Prostate gland (tissue), 2 donors: ENCODE measurements around the gene IFI30. TPM values are rescaled to one million over a fixed set of nuclear protein-coding genes. Genes with fewer than 3 reads are reported as not detected.

Experiments used
- DNase-seq: peaks from one replicate; pipeline ENCODE4 v3.0.0-alpha.2; 2019; ENCODE audit warnings: low spot score
- H3K27ac ChIP-seq, 2 donors: fragments of 200-600 bp; sonication (generic); 2 replicates each; pipeline ENCODE4 v1.5.1; 2017 to 2019
- H3K27me3 ChIP-seq: fragments of 200-600 bp; sonication (generic); replicated peaks from 2 replicates; pipeline ENCODE4 v1.5.1; 2019; ENCODE audit not compliant: insufficient read depth
- H3K36me3 ChIP-seq, 2 donors: fragments of 200-600 bp; sonication (generic); 1 replicate in 1 of 2; 2 replicates in 1 of 2; pipeline versions ENCODE4 v1.5.1 to v1.8.1; 2017 to 2019
- H3K4me1 ChIP-seq: fragments of 200-600 bp; sonication (generic); replicated peaks from 2 replicates; pipeline ENCODE4 v1.5.1; 2019
- H3K4me3 ChIP-seq, 2 donors: fragments of 200-600 bp; sonication (generic); 2 replicates each; pipeline ENCODE4 v1.5.1; 2017 to 2019
- H3K9me3 ChIP-seq: fragments of 200-600 bp; sonication (generic); 2 replicates; pipeline ENCODE4 v1.5.1; 2017
- POLR2A ChIP-seq: fragments of 450-650 bp; IDR thresholded peaks from one replicate; pipeline ENCODE4 v1.6.1; 2016; ENCODE audit warnings: antibody characterized with exemption, mild to moderate bottlenecking
- POLR2AphosphoS5 ChIP-seq: sonication (generic); formaldehyde crosslinking; IDR thresholded peaks from one replicate; pipeline ENCODE4 v1.6.1; 2017; ENCODE audit warnings: antibody characterized with exemption
- WGBS: methylation state at CpG from one replicate; pipeline ENCODE4 v1.1.5; 2018; 5-methylcytosine and 5-hydroxymethylcytosine counted together
- intact Hi-C: fragments of 100-400 bp; cut with DNase I; formaldehyde crosslinking; loops from one replicate; pipeline ENCODE4 v1.14.2; 2022
- total RNA-seq, 2 donors: library from RNA; depleted of rRNA; stranded (reverse); fragments of >200 nt; gene quantifications; one replicate each; pipeline ENCODE4 v1.1.0, GENCODE V29; 2016
- TF ChIP-seq, protein P1 (sequence below), 4 experiments: fragments of 200-600 bp in 2 of 4; fragments of 450-650 bp in 2 of 4; sonication (generic) in 2 of 4; IDR thresholded peaks; 1 replicate in 3 of 4; 2 replicates in 1 of 4; pipeline ENCODE4 v1.5.1; 2016 to 2019; ENCODE audit warnings: antibody characterized with exemption in 4 of 4, mild to moderate bottlenecking in 2 of 4, moderate library complexity in 2 of 4

The IFI30 gene
- total RNA-seq, 2 donors from 2014 or later = 20.9 to 22.5 TPM

GRCh38 chr19:18159810-18160209 is 13.8 kb upstream of the IFI30 start:
- WGBS = 96% methylated on average over 10 of the region's 10 CpGs
- TF ChIP-seq, protein P1, sequence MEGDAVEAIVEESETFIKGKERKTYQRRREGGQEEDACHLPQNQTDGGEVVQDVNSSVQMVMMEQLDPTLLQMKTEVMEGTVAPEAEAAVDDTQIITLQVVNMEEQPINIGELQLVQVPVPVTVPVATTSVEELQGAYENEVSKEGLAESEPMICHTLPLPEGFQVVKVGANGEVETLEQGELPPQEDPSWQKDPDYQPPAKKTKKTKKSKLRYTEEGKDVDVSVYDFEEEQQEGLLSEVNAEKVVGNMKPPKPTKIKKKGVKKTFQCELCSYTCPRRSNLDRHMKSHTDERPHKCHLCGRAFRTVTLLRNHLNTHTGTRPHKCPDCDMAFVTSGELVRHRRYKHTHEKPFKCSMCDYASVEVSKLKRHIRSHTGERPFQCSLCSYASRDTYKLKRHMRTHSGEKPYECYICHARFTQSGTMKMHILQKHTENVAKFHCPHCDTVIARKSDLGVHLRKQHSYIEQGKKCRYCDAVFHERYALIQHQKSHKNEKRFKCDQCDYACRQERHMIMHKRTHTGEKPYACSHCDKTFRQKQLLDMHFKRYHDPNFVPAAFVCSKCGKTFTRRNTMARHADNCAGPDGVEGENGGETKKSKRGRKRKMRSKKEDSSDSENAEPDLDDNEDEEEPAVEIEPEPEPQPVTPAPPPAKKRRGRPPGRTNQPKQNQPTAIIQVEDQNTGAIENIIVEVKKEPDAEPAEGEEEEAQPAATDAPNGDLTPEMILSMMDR (IDR thresholded peaks at IDR 0.05) = no peak
- no peak for TF ChIP-seq POLR2AphosphoS5
- no peak for TF ChIP-seq POLR2A
- Histone ChIP-seq H3K4me1 (peaks cover 17% of the 10 kb centered on the region), H3K4me3 (no peak overlapping the region), H3K9me3 (no peaks in the 10 kb centered on the region), H3K36me3 (peaks cover 0 to 10% of the 10 kb centered on the region in 2 donors), H3K27ac (no peak overlapping the region), H3K27me3 (no peaks in the 10 kb centered on the region)
- no peak for DNase-seq
- intact Hi-C loops = loop anchor here (10.0 kb wide), 1 partner anchor 155 kb away; the partner anchor contains the start of gene ARRDC2

DNA sequence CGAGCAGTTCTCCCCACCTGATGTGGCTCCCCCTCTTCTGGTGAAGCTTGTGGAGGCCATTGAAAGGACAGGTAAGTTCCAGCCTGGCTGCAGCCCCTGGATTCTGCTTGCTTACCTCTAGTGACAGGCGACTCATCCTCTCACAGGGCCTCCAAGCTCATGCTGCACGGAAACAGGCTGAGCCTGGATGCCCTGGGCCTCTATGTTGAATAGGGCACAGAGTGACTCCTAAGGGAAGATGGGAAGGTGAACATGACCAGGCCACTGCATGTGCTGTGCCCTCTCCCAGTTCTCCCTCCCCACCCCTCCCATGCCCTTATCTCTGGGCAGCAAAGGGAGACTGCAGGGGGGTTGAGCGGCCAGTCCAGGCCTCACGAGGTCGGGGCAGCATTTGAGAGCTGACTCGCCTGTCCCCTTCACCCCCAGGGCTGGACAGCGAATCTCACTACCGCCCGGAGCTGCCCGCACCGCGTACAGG is 13.1 kb upstream of the IFI30 start:
- H3K4me1 ChIP-seq = peaks cover 17% of the 10 kb centered on the region
- H3K36me3 ChIP-seq = peaks cover 0 to 10% of the 10 kb centered on the region in 2 donors
- DNase-seq = no peak
- 57% methylated on average over 13 of the region's 13 CpGs for WGBS
- H3K27ac ChIP-seq = peak overlapping the region; percentile 65 to 74
- H3K9me3 ChIP-seq = no peaks in the 10 kb centered on the region
- peak overlapping the region; percentile 22 to 34 for H3K4me3 ChIP-seq
- no peak for TF ChIP-seq POLR2AphosphoS5
- TF ChIP-seq, protein P1 (IDR thresholded peaks at IDR 0.05) = no peak
- TF ChIP-seq POLR2A = no peak
- H3K27me3 ChIP-seq = no peaks in the 10 kb centered on the region
- intact Hi-C loops = no loop called here

- DNase-seq = peak; percentile 51
- Histone ChIP-seq H3K36me3 (peaks cover 0 to 15% of the 10 kb centered on the region in 2 donors), H3K4me3 (peak overlapping the region; percentile 22 to 34), H3K27ac (peak overlapping the region; percentile 65 to 74), H3K9me3 (no peaks in the 10 kb centered on the region), H3K27me3 (no peaks in the 10 kb centered on the region), H3K4me1 (peaks cover 14% of the 10 kb centered on the region)
- WGBS = 3% methylated on average over 47 of the region's 66 CpGs
- no peak for TF ChIP-seq POLR2AphosphoS5
- no peak for TF ChIP-seq POLR2A
- TF ChIP-seq, protein P1 (IDR thresholded peaks at IDR 0.05) = peak; percentile 53 to 89 (median 74)
- intact Hi-C loops = no loop called here
Measured at GRCh38 chr19:18160971-18161635, 12.5 kb upstream of the IFI30 start.

- TF ChIP-seq POLR2A = no peak
- TF ChIP-seq, protein P1 (IDR thresholded peaks at IDR 0.05) = no peak
- TF ChIP-seq POLR2AphosphoS5 = no peak
- no peaks in the 10 kb centered on the region for H3K27me3 ChIP-seq
- no peak for DNase-seq
- H3K4me3 ChIP-seq = peak overlapping the region; percentile 22 to 34
- H3K27ac ChIP-seq = no peak overlapping the region
- H3K36me3 ChIP-seq = peaks cover 0 to 17% of the 10 kb centered on the region in 2 donors
- H3K9me3 ChIP-seq = no peaks in the 10 kb centered on the region
- peaks cover 9% of the 10 kb centered on the region for H3K4me1 ChIP-seq
- intact Hi-C loops = no loop called here
- WGBS = 51% methylated on average over 19 of the region's 19 CpGs
Measured at GRCh38 chr19:18161636-18162002, 12.0 kb upstream of the IFI30 start.

DNA sequence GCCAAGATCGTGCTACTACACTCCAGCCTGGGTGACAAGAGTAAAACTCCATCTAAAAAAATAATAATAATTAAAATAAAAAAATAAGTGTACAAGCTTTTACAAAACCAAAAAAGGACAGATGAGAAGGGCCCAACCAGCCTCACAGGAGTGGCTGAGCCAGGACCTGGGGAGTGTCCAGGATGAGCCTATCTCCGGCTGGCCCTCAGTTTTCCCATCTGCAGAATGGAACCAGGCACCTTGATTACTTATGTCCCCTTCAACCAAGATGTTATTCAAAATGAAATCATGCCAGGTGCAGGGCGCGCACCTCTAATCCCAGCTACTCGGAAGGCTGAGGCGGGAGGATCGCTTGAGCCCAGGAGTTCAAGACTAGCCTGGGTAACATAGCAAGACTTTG is 9.5 kb upstream of the IFI30 start:
- no peak overlapping the region for H3K4me3 ChIP-seq
- no peaks in the 10 kb centered on the region for H3K4me1 ChIP-seq
- intact Hi-C loops = no loop called here
- H3K27ac ChIP-seq = no peak overlapping the region
- 98% methylated on average over 7 of the region's 7 CpGs for WGBS
- TF ChIP-seq, protein P1 (IDR thresholded peaks at IDR 0.05) = no peak
- TF ChIP-seq POLR2A (no peak), POLR2AphosphoS5 (no peak)
- H3K27me3 ChIP-seq = no peaks in the 10 kb centered on the region
- DNase-seq = no peak
- H3K9me3 ChIP-seq = no peaks in the 10 kb centered on the region
- peaks cover 0 to 17% of the 10 kb centered on the region in 2 donors for H3K36me3 ChIP-seq
